Kidney tubule cell (primary cell): Measurements from ENCODE around the gene SERPINB1.
"Not testable (repeated sequence)": the region's sequence is repeated elsewhere in the genome, so short reads cannot be mapped to it uniquely, and the experiment has no call there.

Experiments
- DNase-seq: peaks from one replicate; pipeline ENCODE4 v3.0.0-alpha.2; 2018; ENCODE audit warnings: low spot score

The SERPINB1 gene

DNA sequence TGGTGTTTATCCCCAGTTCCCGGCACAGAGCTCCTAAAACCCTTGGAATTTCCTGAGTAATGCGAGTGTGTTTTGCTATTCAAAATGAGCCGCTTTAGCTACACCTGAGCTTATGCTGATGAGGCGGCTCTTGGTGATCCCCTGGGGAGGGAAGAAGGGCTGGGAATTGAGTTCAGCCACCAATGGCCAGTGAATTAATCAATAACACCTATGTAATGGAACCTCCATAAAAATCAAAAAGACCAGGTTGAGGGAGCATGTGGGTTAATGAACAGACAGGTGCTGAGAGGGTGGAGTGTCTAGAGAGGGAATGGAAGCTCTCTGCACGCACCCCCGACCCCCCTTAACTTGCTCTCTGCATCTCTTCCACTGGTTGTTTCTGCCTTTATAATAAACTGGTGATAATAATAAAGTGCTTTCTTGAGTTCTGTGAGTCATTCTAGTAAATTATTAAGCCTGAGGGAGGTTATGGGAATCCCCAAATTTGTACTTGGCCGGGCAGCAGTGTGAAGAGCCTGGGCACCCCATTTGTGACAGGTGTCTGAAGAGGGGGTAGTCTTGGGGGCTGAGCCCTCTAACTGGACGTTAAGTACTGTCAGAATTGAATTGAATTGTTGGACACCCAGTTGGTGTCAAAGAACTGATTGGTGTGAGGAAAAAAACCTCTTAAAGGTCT is 24.6 kb upstream of the SERPINB1 start:
- peak; percentile 86 for DNase-seq

GRCh38 chr6:2865694-2866151 is 24.1 kb upstream of the SERPINB1 start:
- DNase-seq, result peak; percentile 76

- no peak for DNase-seq
Observed at GRCh38 chr6:2865270-2865669, 23.6 kb upstream of the SERPINB1 start.

DNA sequence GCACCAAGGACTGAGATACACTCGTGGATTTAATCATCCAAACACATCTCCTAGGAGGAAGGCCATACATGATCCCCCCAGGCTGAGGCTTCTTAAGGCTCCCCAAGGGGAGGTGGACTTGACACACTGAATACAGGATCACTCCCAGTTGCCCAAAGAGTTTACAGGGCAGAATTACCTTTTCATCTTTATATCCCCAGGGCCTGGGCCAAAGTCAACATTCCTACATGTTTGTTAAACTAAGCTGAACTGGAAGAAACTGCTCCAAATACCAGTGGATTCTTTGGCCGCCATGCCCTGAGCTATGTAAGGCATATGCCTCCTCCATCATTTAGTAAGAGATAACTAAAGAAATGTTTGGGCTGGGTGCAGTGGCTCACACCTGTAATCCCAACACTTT is 22.2 kb upstream of the SERPINB1 start:
- DNase-seq, result no peak

DNA sequence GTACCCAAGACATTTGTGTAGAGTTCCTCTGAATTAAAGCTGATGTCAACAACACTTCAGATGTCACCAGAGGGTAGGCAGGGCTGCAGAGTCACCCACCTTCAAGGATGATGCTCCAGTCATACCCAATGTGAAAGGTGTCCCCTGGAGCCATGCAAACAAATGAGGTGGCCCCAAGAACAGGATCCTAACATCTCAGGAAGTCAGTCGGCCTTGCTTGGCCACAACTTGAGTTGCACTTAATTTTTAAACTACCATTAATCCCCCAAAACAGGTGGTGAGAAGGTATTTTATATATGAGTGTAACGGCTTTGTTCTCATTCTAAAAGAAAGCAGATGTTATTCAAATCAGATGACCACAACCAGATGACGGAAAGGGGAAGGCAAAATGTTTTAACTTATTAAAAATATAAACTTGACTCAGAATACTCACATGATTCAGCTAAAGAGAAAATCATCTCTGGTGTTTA is 21.1 kb upstream of the SERPINB1 start:
- no peak for DNase-seq

GRCh38 chr6:2861822-2862164 is 20.1 kb upstream of the SERPINB1 start:
- no peak for DNase-seq

GRCh38 chr6:2861060-2861821 is 19.6 kb upstream of the SERPINB1 start:
- no peak for DNase-seq

DNA sequence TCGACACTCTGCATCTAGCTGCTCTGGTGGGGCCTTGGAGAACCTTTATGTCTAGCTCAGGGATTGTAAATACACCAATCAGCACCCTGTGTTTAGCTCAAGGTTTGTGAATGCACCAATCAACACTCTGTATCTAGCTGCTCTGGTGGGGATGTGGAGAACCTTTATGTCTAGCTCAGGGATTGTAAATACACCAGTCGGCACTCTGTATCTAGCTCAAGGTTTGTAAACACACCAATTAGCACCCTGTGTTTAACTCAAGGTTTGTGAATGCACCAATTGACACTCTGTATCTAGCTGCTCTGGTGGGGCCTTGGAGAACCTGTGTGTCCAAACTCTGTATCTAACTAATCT is 19.0 kb upstream of the SERPINB1 start:
- DNase-seq, result not testable (repeated sequence)

GRCh38 chr6:2859798-2860705 is 18.4 kb upstream of the SERPINB1 start:
- DNase-seq, result not testable (repeated sequence)

DNA sequence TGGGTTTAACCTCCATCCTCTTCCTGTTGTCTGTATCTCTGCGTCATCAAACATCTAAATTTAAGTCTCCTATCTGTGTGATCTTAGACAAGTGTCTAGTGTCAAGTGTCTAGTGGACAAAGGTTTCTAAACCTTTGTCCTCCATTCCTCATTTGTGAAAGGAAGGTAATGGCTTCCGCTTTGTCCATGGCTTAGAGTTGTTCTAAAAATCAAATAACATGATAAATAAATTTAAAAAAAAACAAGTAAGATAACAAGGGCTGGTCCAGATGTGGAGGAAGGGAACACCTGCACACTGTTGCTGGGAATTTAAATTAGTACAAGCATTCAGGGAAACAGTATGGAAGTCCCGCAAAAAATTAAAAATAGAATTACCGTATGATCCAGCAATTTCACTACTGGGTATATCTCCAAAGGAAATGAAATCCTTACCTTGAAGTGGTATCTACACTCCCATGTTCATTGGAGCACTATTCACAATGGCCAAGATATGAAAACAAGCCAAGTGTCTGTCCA is 17.6 kb upstream of the SERPINB1 start:
- DNase-seq, result no peak

DNA sequence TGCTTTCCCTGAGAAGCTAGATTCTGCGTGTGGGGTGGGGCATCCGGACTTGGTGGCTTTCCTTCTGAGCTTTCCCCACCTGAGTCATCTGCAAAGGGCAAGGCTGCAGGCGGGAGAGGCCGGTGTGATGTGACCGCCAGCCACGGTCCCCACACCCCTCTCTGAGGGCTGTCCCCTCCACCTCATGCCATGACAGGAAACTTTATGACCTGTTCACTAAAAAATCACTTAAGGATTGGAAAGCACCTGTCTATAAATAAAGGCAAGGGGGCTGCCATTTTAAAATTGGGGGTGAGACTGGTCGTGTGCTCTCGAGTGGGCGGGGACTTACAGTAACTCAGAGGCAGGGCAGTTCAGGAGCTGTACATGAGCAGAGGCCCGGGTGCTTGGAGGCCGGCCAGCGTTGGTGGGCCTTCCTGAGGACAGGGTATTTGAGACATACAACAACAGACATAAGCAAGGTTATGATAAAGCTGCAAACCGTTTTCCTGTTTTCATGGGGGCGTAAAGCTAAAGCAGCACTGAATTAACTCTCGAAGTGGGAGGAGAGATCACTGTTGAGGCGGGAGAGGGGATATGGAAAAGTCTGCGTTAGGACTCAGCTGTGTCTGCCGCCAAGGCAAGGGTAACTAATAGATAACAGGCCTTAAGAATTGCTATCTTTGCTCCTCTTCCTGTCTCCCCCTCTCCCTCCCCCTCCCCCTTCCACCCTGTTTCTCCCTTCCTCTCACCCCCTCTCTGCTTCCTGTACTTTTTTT is 16.1 kb upstream of the SERPINB1 start:
- DNase-seq, result peak; percentile 78

GRCh38 chr6:2857185-2857579 is 15.5 kb upstream of the SERPINB1 start:
- no peak for DNase-seq

- no peak for DNase-seq
Observed at GRCh38 chr6:2855061-2855519, 13.4 kb upstream of the SERPINB1 start.

DNA sequence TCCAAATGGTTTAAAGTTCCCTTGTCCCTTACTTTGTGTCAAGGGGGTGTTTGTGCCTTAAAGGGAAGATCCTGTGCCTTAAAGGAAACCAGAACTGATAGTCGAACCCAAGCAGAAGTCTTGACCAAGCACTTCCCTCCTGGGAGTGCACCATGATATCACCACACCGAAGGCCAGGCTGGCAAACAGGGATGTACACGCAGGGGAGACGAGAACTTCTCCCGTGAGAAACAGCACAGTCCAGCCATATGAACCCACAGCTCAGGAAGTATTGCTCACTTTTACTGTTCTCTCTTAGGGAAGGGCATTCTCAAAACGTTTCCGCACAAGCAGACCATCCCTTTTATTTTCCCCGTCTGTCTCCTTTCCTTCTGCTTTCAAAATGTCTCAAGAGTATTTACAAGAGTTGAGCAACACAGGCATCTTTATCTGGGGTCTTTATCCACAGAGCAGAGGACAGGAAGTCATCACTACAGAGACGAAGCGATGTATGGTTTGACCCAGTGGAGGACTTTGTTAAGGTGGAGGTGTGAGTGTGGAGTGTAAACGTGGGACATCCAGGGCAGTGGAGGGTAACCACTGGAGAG is 12.8 kb upstream of the SERPINB1 start:
- DNase-seq, result no peak

DNA sequence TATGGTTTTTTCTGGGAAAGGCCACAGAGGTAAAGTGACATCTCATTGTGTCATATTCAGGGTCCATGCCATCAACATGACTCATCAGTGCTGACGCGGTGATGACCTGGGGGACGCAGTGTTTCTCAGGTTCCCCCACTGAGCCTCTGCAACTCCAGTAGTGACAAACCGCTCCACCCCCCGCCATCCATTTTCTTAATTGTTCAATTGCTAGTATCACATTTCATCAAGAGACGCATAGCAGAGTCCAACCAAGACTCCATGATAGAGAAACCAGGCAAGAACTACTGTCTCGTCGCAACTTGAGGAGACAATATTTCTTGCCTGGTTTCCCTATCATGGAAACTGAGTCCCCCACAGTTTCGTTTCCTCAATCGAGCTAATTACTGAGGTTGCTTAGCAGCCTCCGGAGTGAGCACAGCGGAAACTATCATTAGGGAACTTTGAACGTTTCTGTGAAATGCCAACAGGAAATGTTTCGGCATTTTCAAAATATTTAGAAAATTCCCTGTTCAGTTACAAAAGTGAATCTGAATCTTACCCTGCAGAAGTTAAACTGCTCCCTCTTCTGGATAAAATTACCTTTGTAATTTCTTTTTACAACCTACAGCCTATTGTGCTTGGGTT is 12.2 kb upstream of the SERPINB1 start:
- DNase-seq, result peak; percentile 94

DNA sequence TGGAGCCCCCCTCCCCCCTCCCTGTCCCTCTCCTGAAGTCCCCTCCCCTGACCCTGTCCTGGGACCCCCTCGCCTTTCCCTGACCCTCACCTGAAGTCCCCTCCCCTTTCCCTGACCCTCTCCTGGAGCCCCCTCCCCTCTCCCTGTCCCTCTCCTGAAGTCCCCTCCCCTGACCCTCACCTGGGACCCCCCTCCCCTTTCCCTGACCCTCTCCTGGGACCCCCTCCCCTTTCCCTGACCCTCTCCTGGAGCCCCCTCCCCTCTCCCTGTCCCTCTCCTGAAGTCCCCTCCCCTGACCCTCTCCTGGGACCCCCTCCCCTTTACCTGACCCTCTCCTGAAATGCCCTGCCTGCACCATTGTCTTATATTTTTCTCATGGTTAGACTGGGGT is 11.7 kb upstream of the SERPINB1 start:
- DNase-seq, result not testable (repeated sequence)

DNA sequence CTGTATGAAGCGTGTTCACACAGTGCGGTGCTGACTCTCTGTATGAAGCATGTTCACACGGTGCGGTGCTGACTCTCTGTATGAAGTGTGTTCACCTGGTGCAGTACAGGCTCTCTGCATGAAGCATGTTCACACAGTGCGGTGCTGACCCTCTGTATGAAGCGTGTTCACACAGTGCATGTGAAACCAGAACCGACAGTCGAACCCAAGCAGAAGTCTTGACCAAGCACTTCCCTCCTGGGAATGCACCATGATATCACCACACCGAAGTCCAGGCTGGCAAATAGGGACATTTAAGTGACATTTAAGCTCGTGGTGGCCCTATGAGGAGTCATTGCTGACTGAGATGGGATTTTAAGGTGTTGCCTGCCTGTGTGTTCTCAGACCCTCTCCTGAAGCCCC is 11.3 kb upstream of the SERPINB1 start:
- DNase-seq, result no peak

GRCh38 chr6:2852514-2852855 is 10.8 kb upstream of the SERPINB1 start:
- DNase-seq, result no peak

GRCh38 chr6:2851727-2852513 is 10.3 kb upstream of the SERPINB1 start:
- DNase-seq, result no peak

- DNase-seq, result peak; percentile 43
Observed at GRCh38 chr6:2850538-2851113, 9.0 kb upstream of the SERPINB1 start.
